ENCODE data around the gene EIF5.

Gene EIF5

DNA sequence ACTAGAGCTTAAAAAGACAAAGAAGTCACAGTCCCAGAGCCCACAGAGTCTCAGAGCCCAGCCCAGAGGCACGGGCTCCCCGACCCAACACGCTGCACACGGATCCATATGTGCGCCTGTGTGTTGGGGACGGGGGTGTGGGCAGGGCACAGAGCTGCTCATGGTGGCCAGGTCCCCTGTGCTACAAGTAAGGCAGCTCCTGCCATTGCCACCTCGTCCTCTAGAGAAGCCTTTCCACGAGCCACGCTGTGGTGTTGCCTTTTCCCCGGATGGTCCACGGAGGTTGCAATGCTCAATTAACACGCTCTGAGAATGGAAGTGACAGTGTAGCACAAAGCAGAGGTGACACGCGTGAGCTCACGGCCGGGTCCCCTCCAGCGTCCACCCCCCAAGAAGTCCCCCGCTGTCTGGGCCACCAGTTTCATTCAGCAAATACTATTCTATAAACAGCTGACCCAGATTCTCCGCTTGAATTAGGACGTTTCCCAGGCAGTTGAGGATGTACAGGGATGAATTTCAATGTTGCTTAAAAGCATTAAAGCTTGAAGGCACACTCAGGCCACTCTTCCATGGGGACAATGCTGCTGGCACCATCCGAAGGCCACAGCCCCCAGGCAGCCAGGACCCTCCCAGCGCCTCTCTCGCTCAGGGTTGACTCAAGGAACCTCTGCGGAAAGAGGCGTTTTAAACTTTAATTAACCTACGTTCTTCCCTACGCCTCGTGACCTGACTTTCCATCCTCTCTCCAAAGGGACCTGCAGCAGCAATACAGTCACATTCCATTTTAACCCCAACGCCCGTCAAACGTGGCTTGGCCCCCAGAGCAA is 22.7 kb upstream of the EIF5 start:
- DNase-seq (ENCODE audit: low read depth), result no peak
- no peak overlapping the region for H3K4me3 ChIP-seq (ENCODE audit: low read depth, low read length)
- TF ChIP-seq MAX (IDR thresholded peaks at IDR 0.05; ENCODE audit: low read depth, low read length) (no peak), POLR2A (IDR thresholded peaks at IDR 0.05; ENCODE audit: extremely low read depth, insufficient read length) (no peak), CTCF (IDR thresholded peaks at IDR 0.05; ENCODE audit: low read depth, low read length) (no peak), MYC (IDR thresholded peaks at IDR 0.05; ENCODE audit: low read depth, low read length) (no peak)

DNA sequence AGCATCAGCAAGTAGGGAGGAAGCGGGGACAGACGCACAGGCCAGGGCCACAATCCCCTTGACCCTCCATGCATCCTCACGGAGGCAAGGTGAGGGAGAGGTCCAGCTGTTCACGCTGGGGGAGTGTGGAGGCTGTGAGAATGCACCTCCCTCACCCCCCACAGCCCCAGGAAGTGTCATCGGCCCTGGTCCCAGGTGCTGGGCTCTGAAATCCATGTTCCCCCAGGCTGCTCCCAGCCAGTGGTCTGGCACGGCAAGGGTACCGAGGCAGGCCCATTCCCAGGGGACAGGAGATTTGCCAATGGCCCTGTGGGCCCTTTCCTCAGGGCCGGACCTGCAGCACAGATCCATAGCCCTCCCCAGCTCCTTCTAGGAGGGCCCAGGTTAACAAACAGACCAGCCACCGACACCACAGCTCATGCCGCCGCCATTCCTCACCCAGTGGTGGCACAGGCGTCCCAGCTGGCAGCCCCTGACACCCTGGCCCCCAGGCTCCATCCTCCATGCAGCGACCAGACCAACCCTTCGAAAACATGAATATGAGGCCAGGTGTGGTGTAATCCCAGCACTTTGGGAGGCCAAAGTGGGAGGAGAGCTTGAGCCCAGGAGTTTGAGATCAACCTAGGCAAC is 21.9 kb upstream of the EIF5 start:
- no peak overlapping the region for H3K4me3 ChIP-seq (ENCODE audit: low read depth, low read length)
- no peak for TF ChIP-seq MYC (IDR thresholded peaks at IDR 0.05; ENCODE audit: low read depth, low read length)
- TF ChIP-seq CTCF (IDR thresholded peaks at IDR 0.05; ENCODE audit: low read depth, low read length), result no peak
- TF ChIP-seq MAX (IDR thresholded peaks at IDR 0.05; ENCODE audit: low read depth, low read length), result no peak
- no peak for TF ChIP-seq POLR2A (IDR thresholded peaks at IDR 0.05; ENCODE audit: extremely low read depth, insufficient read length)
- no peak for DNase-seq (ENCODE audit: low read depth)

DNA sequence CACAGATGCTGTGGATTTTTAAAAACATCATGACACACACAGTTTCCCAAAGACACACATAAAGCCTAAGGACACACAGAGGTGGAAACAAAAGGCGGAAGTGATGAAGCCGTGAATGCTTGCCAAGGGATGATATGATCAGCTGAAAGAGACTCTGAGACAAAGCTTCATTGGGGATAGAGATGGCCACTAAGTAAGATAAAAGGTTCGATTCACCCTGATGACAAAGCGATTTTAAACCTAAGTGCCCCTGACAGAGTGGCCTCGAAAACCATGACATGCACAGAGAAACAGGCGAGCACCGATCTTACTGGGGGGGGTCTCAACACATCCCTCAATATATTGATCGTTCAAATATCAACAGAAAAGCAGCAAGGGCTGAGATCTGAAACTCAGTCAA is 20.3 kb upstream of the EIF5 start:
- TF ChIP-seq MAX (IDR thresholded peaks at IDR 0.05; ENCODE audit: low read depth, low read length), result no peak
- TF ChIP-seq CTCF (IDR thresholded peaks at IDR 0.05; ENCODE audit: low read depth, low read length), result no peak
- TF ChIP-seq POLR2A (IDR thresholded peaks at IDR 0.05; ENCODE audit: extremely low read depth, insufficient read length), result no peak
- TF ChIP-seq MYC (IDR thresholded peaks at IDR 0.05; ENCODE audit: low read depth, low read length), result no peak
- no peak overlapping the region for H3K4me3 ChIP-seq (ENCODE audit: low read depth, low read length)
- DNase-seq (ENCODE audit: low read depth), result no peak

- no peak for DNase-seq (ENCODE audit: low read depth)
Measured at GRCh38 chr14:103314496-103315277, 19.4 kb upstream of the EIF5 start.

More at GRCh38 chr14:103314496-103315277, 19.4 kb upstream of the EIF5 start:
- no peak overlapping the region for H3K4me3 ChIP-seq (ENCODE audit: low read depth, low read length)
- TF ChIP-seq MAX (IDR thresholded peaks at IDR 0.05; ENCODE audit: low read depth, low read length) (no peak), CTCF (IDR thresholded peaks at IDR 0.05; ENCODE audit: low read depth, low read length) (no peak)
